Small intestine (tissue), 7 donors: ENCODE results near the gene MYO16. TPM values are rescaled to one million over a fixed set of nuclear protein-coding genes. Genes with fewer than 3 reads are reported as not detected.

Source experiments
- DNase-seq, 2 donors: peaks; one replicate each; pipeline versions ENCODE4 v3.0.0 to v3.0.0-alpha.2; 2013
- FAIRE-seq: peaks from 2 replicates; lab custom pipeline; 2012; peaks lifted over from hg19 to GRCh38; lab: Jason Lieb, UNC
- H3K27ac ChIP-seq, 3 donors: one replicate each; pipeline ENCODE4 v1.5.1; 2013; ENCODE audit warnings: low read length in 2 of 3, mild to moderate bottlenecking in 2 of 3, control low read depth in 1 of 3, inconsistent platforms in 1 of 3, low read depth in 1 of 3, moderate library complexity in 1 of 3
- H3K27me3 ChIP-seq, 3 donors: one replicate each; pipeline ENCODE4 v1.6.1; 2013; ENCODE audit warnings: low read length in 3 of 3, inconsistent platforms in 1 of 3; ENCODE audit not compliant: control insufficient read depth in 3 of 3, insufficient read depth in 3 of 3
- H3K36me3 ChIP-seq, 3 donors: one replicate each; pipeline ENCODE4 v1.6.1; 2013; ENCODE audit warnings: low read length in 3 of 3, inconsistent platforms in 1 of 3, low read depth in 1 of 3, mild to moderate bottlenecking in 1 of 3, moderate library complexity in 1 of 3; ENCODE audit not compliant: control insufficient read depth in 3 of 3, insufficient read depth in 2 of 3
- H3K4me1 ChIP-seq, 3 donors: one replicate each; pipeline ENCODE4 v1.6.1; 2013; ENCODE audit warnings: low read length in 2 of 3, inconsistent platforms in 1 of 3, low read depth in 1 of 3, mild to moderate bottlenecking in 1 of 3, moderate library complexity in 1 of 3; ENCODE audit not compliant: control insufficient read depth in 3 of 3, insufficient read depth in 2 of 3
- H3K4me3 ChIP-seq, 3 donors: one replicate each; pipeline ENCODE4 v1.5.1; 2013; ENCODE audit warnings: low read length in 3 of 3, control low read depth in 1 of 3, inconsistent platforms in 1 of 3, low read depth in 1 of 3, mild to moderate bottlenecking in 1 of 3, moderate library complexity in 1 of 3
- H3K9me3 ChIP-seq, 2 donors: one replicate each; pipeline ENCODE4 v1.6.1; 2013; ENCODE audit warnings: low read depth in 1 of 2, low read length in 1 of 2; ENCODE audit not compliant: control insufficient read depth in 2 of 2, insufficient read depth in 1 of 2
- WGBS, 3 donors: extraction: QIAGEN DNeasy Blood & Tissue Kit; methylation state at CpG; one replicate each; pipeline ENCODE4 v1.1.7; 2013; 5-methylcytosine and 5-hydroxymethylcytosine counted together
- polyA plus RNA-seq, 4 donors: library from polyadenylated mRNA; stranded (reverse) in 3 of 4; unstranded in 1 of 4; fragments of 200-250 nt in 3 of 4; fragments of 120-200 nt in 1 of 4; gene quantifications; one replicate each; pipeline versions ENCODE4 v1.2.1 to v1.2.3, GENCODE V29; 2013
- donor health status: healthy with polysubstance abuse.
- donor health status: control.
- donor health status: control.
- donor health status: Bipolar disorder and iron deficiency.
- donor health status: healthy.

MYO16 gene
- polyA plus RNA-seq, 4 donors: 0.03 to 0.21 TPM; not detected in 2

DNA sequence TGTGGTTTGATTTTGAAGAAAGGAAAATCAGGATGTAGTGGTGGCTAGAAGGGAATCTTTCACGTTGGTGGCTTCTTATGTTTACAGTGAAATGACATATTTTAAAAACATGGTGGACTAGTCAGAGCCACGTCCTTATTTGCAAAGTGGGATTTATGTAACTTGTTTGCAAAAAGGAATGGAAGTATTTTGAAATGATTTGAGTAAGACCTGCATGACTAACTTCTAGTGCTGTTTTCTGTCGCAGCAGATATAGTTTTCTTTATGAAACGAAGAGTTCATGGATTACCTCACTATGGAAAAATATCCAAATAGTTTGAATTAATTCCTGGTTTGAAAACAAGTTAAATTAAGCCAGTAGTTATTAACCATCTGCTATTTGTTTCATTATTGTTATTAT, 476.5 kb downstream of the MYO16 start:
- Histone ChIP-seq H3K9me3 (no peaks in the 10 kb centered on the region), H3K4me3 (no peak overlapping the region), H3K27ac (no peak overlapping the region), H3K36me3 (no peaks in the 10 kb centered on the region), H3K27me3 (no peaks in the 10 kb centered on the region), H3K4me1 (no peaks in the 10 kb centered on the region)
- WGBS, 3 donors: 61 to 69% (median 63%) methylated on average over 4 of the region's 4 CpGs
- FAIRE-seq (no peak), DNase-seq (no peak)

DNA sequence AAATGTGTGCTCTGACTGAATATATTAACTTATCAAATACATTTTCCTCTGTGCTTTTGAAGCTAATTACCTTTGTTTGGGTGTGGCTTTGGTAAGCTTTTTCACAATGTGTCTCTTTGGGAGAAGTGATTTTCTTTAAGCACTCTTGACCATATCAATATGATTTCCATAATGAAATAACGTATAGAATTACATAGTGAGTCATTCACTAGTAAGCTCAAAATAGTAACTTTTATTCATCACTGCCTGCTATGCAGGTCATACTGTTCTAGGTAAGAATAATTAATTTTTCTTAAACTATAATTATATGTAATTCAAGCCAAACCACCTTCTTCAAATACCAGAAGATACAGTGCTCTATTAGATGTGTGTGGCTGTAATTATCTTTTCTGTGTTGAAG, 480.7 kb downstream of the MYO16 start:
- 33 to 77% (median 54%) methylated on average over 1 of the region's 1 CpG for WGBS, 3 donors
- no peak for FAIRE-seq
- no peaks in the 10 kb centered on the region for H3K27me3 ChIP-seq

DNA sequence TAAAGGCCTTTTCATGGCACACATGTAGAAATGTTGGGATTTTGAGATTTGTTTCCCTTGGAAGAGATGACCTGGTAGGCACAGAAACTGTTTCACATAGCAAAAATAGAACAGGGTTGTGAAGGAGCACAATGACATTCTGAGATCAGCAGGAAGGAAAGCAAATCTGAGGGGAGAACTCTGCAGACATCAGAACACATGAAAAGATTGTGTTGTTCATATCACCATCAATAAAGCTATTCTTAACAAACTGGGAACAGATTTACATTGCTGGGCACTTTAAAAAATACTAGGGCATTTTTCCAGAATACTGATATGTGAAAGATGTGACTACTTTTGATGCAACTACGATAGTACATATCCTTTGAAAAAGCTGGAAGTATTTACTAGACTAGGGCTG, 481.7 kb downstream of the MYO16 start:
- FAIRE-seq (no peak), DNase-seq (no peak)
- H3K4me1 ChIP-seq: no peaks in the 10 kb centered on the region
- H3K27ac ChIP-seq: no peak overlapping the region
- no peak overlapping the region for H3K4me3 ChIP-seq
- no peaks in the 10 kb centered on the region for H3K36me3 ChIP-seq
- no peaks in the 10 kb centered on the region for H3K27me3 ChIP-seq
- H3K9me3 ChIP-seq: no peaks in the 10 kb centered on the region
- WGBS, 3 donors: 76 to 84% (median 77%) methylated on average over 1 of the region's 1 CpG

More for the DNA sequence above, 480.7 kb downstream of the MYO16 start:
- no peak overlapping the region for H3K27ac ChIP-seq
- no peaks in the 10 kb centered on the region for H3K36me3 ChIP-seq
- no peaks in the 10 kb centered on the region for H3K9me3 ChIP-seq
- no peak overlapping the region for H3K4me3 ChIP-seq
- H3K4me1 ChIP-seq: no peaks in the 10 kb centered on the region
- DNase-seq: no peak

DNA sequence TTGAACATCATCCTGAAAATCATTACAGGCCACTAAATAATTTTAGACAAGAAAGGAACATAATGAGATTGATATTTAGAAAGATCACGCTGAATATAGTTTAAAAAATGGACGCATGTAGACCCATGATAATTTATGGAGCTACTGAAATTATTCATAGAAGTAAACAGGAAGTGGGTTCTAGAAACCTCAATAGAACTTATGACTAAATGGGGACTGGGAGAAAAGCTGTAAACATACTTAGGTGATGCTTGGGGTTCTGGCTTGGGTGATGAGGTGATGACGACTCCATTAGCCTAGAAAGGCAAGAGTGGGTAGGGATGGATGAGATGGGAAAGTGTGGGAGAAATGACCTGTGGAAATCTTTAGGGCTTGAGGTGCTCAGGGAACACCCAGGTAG, 484.0 kb downstream of the MYO16 start:
- no peak overlapping the region for H3K27ac ChIP-seq
- H3K4me3 ChIP-seq: no peak overlapping the region
- no peak for FAIRE-seq
- H3K27me3 ChIP-seq: no peaks in the 10 kb centered on the region
- H3K9me3 ChIP-seq: no peaks in the 10 kb centered on the region
- no peak for DNase-seq
- H3K4me1 ChIP-seq: no peaks in the 10 kb centered on the region
- no peaks in the 10 kb centered on the region for H3K36me3 ChIP-seq
- WGBS, 3 donors: 56 to 80% (median 74%) methylated on average over 3 of the region's 3 CpGs

DNA sequence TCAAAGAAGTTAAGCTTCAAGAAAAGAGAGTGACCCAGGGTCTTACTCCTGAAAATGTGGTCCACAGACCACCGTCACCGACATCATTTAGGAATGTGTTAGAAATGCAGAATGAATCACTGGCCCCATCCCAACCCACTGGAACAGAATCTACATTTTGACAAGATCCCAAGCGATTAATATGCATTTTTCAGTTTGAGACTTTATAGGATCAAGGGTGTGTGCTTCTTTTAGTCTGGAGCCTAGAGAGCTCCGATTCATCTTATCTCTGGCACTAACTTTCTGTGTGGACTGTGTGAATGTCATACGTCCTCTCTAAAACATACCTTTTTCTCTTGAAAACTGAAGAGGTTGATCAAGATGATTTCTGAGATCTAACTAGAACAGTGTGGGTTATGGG, 484.8 kb downstream of the MYO16 start:
- no peak overlapping the region for H3K4me3 ChIP-seq
- DNase-seq (no peak), FAIRE-seq (no peak)
- no peaks in the 10 kb centered on the region for H3K9me3 ChIP-seq
- 85 to 89% (median 87%) methylated on average over 5 of the region's 5 CpGs for WGBS, 3 donors
- no peaks in the 10 kb centered on the region for H3K4me1 ChIP-seq
- no peaks in the 10 kb centered on the region for H3K36me3 ChIP-seq
- H3K27ac ChIP-seq: no peak overlapping the region
- H3K27me3 ChIP-seq: no peaks in the 10 kb centered on the region

DNA sequence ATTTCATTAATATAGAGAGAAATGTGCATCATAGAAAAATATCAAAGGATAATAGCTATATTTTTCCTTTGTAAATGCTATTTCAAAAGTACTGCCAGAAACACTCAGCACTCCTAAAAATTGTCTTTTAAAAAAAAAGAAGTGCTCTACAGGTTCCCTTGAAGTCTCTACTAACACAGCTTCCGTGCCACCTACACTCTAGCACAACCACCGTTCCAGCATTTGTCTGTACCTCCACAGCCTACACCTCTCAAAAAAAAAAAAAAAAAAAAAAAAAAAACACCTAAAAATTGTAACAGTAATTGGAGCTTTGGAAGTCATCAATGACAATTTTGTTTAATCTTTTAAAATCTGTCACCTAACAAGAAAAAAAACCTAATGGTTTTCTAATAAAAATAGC, 485.6 kb downstream of the MYO16 start:
- WGBS, 3 donors: 85 to 88% (median 88%) methylated on average over 2 of the region's 2 CpGs
- Histone ChIP-seq H3K4me3 (no peak overlapping the region), H3K36me3 (no peaks in the 10 kb centered on the region), H3K27ac (no peak overlapping the region), H3K9me3 (no peaks in the 10 kb centered on the region), H3K27me3 (no peaks in the 10 kb centered on the region), H3K4me1 (no peaks in the 10 kb centered on the region)
- FAIRE-seq (no peak), DNase-seq (no peak)

DNA sequence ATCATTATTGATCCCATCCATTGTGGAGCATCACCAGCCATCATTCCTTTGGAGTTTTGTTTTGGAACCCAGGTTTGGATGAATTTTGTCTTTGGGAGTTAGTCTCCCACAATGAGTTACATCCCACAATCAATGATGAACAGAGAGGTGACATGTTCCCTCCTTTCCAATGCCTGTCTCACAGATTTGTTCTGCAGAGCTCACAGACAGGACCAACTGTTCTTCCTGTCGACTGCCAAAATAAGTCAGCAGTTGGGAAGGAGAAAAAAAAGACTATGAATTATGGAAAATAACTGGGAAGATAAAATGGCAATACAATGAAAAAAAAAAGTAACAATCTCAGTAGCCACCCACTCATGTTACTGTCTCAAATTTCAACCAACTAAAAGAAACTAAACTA, 489.1 kb downstream of the MYO16 start:
- Histone ChIP-seq H3K36me3 (no peaks in the 10 kb centered on the region), H3K27ac (no peak overlapping the region), H3K27me3 (no peaks in the 10 kb centered on the region), H3K4me3 (no peak overlapping the region), H3K4me1 (no peaks in the 10 kb centered on the region), H3K9me3 (no peaks in the 10 kb centered on the region)
- WGBS, 3 donors: 64 to 79% (median 73%) methylated on average over 1 of the region's 1 CpG
- FAIRE-seq (no peak), DNase-seq (no peak)

DNA sequence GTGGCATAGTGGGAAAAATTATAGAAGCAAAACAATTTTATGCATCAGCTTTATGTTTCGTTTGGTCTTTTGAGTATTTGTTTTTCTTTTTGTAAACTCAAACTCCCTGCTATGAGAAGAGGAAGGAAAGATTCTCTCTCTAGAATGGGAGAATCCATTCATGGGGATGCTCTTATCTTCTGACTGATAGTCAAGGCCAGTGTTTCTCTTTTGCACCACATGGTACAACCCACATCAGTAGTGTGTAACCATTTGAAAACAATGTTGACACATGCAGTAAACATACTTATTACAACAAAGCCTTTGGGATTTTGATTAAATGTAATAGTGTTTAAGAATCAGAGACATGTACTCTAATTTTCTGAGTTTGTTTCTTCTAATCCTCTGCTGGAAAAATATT, 490.5 kb downstream of the MYO16 start:
- no peak overlapping the region for H3K27ac ChIP-seq
- no peak overlapping the region for H3K4me3 ChIP-seq
- H3K4me1 ChIP-seq: no peaks in the 10 kb centered on the region
- DNase-seq (no peak), FAIRE-seq (no peak)
- no peaks in the 10 kb centered on the region for H3K9me3 ChIP-seq
- H3K27me3 ChIP-seq: no peaks in the 10 kb centered on the region
- no peaks in the 10 kb centered on the region for H3K36me3 ChIP-seq
- WGBS, 3 donors: 53 to 65% (median 56%) methylated on average over 1 of the region's 1 CpG

DNA sequence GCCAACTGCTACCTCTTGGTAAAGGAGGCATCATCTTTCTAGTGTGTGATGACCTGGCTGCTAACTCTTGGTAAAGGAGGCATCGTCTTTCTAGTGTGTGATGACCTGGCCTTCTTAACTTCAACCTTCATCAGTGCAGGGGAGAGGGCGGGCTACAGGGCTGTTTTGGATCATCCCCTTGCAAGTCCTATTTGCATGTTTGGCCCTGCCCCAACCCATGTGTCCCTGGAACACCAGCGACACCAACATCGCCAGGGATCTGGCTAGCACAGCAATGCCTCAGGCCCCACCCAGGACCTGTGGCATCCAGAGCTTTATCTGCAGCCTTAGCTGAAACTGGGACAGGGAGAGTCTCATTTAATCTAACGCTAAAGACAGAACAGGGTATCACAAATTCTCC, 492.4 kb downstream of the MYO16 start:
- FAIRE-seq (no peak), DNase-seq (no peak)
- 85 to 91% (median 87%) methylated on average over 5 of the region's 5 CpGs for WGBS, 3 donors

More for the DNA sequence above, 492.4 kb downstream of the MYO16 start:
- Histone ChIP-seq H3K27me3 (no peaks in the 10 kb centered on the region), H3K27ac (no peak overlapping the region), H3K4me3 (no peak overlapping the region), H3K9me3 (no peaks in the 10 kb centered on the region), H3K36me3 (no peaks in the 10 kb centered on the region), H3K4me1 (no peaks in the 10 kb centered on the region)
